Endothelial cell of umbilical vein (primary cell): Measurements from ENCODE around the gene DHCR7. TPM values are rescaled to one million over a fixed set of nuclear protein-coding genes. Genes with fewer than 3 reads are reported as not detected.

Source experiments
- BruUV-seq: library from RNA; stranded (reverse); fragments of 400-500 nt; replicated peaks from 2 replicates; lab custom pipeline; 2021; lab: Mats Ljungman, UMichigan
- CTCF ChIA-PET: fragments of 300-600, 350-600 bp; sonication (Branson Sonifier 250); formaldehyde crosslinking; loops from one replicate; lab custom pipeline; 2021; ENCODE audit warnings: antibody characterized with exemption, inconsistent platforms; lab: Charles Lee
- POLR2A ChIA-PET: fragments of 300-600, 350-600 bp; sonication (Branson Sonifier 250); formaldehyde crosslinking; loops from one replicate; lab custom pipeline; 2021; ENCODE audit warnings: antibody characterized with exemption, inconsistent platforms; lab: Charles Lee
- DNase-seq: peaks from one replicate; pipeline ENCODE4 v3.0.0-alpha.2; 2011; ENCODE audit warnings: low read depth, low spot score
- FAIRE-seq: peaks from 2 replicates; lab custom pipeline; 2011; peaks lifted over from hg19 to GRCh38; lab: Jason Lieb, UNC
- H2AFZ ChIP-seq: 2 replicates; pipeline ENCODE4 v1.6.0; 2012; ENCODE audit warnings: low read depth, low read length, control low read depth, inconsistent platforms
- H3K27ac ChIP-seq: 2 replicates; pipeline ENCODE4 v1.5.1; 2011; ENCODE audit warnings: low read depth, mild to moderate bottlenecking, control low read depth, low read length, moderate library complexity; ENCODE audit not compliant: insufficient read depth
- H3K27me3 ChIP-seq, 2 experiments: 2 replicates each; pipeline versions ENCODE4 v1.6.0 to v1.6.1; 2011; ENCODE audit warnings: low read length in 2 of 2, mixed read lengths in 1 of 2; ENCODE audit not compliant: control insufficient read depth in 2 of 2, insufficient read depth in 2 of 2
- H3K36me3 ChIP-seq, 2 experiments: 2 replicates in 1 of 2; 3 replicates in 1 of 2; pipeline ENCODE4 v1.5.1; 2011; ENCODE audit warnings: low read length in 2 of 2, mild to moderate bottlenecking in 1 of 2, moderate library complexity in 1 of 2; ENCODE audit not compliant: control insufficient read depth in 2 of 2, insufficient read depth in 2 of 2; ENCODE audit errors: extremely low read depth in 1 of 2
- H3K4me1 ChIP-seq: 3 replicates; pipeline ENCODE4 v1.5.1; 2011; ENCODE audit warnings: mild to moderate bottlenecking, low read length; ENCODE audit not compliant: control insufficient read depth, insufficient read depth; ENCODE audit errors: extremely low read depth
- H3K4me2 ChIP-seq: 2 replicates; pipeline ENCODE4 v1.6.1; 2011; ENCODE audit warnings: low read length, control low read depth, mixed read lengths; ENCODE audit not compliant: insufficient read depth
- H3K4me3 ChIP-seq, 3 experiments: fragments of 200-600 bp in 1 of 3; sonication (generic), shearing (Covaris generic) in 1 of 3; replicated peaks in 1 of 3; 2 replicates each; pipeline ENCODE4 v1.5.1; 2011 to 2016; ENCODE audit warnings: control low read depth in 3 of 3, low read length in 3 of 3, mild to moderate bottlenecking in 2 of 3, inconsistent platforms in 1 of 3, low read depth in 1 of 3, moderate library complexity in 1 of 3; ENCODE audit not compliant: insufficient read depth in 1 of 3
- H3K79me2 ChIP-seq: 2 replicates; pipeline ENCODE4 v1.6.0; 2012; ENCODE audit warnings: low read length, inconsistent platforms; ENCODE audit not compliant: control insufficient read depth, insufficient read depth
- H3K9ac ChIP-seq: replicated peaks from 2 replicates; pipeline ENCODE3; 2011; ENCODE audit warnings: low read length, control low read depth; ENCODE audit not compliant: insufficient read depth; ENCODE audit errors: extremely low read depth
- H3K9me1 ChIP-seq: replicated peaks from 3 replicates; pipeline ENCODE4 v1.6.0; 2011; ENCODE audit warnings: mild to moderate bottlenecking, low read length; ENCODE audit not compliant: control insufficient read depth, insufficient read depth; ENCODE audit errors: extremely low read depth
- H3K9me3 ChIP-seq: replicated peaks from 2 replicates; pipeline ENCODE4 v1.5.1; 2012; ENCODE audit warnings: low read length, inconsistent platforms; ENCODE audit not compliant: control insufficient read depth, insufficient read depth
- H4K20me1 ChIP-seq: replicated peaks from 2 replicates; pipeline ENCODE3; 2011; ENCODE audit warnings: mild to moderate bottlenecking, low read length; ENCODE audit not compliant: control insufficient read depth, insufficient read depth; ENCODE audit errors: extremely low read depth
- EZH2 ChIP-seq: IDR thresholded peaks from 2 replicates; pipeline ENCODE4 v1.6.1; 2012; ENCODE audit warnings: borderline replicate concordance, low read depth, mild to moderate bottlenecking, moderate library complexity, low read length, inconsistent platforms; ENCODE audit not compliant: severe bottlenecking
- FOS ChIP-seq: IDR thresholded peaks from 2 replicates; pipeline ENCODE4 v1.6.1; 2011; ENCODE audit warnings: mild to moderate bottlenecking, low read length, moderate library complexity, borderline replicate concordance; ENCODE audit not compliant: insufficient read depth
- GATA2 ChIP-seq: IDR thresholded peaks from 2 replicates; pipeline ENCODE4 v1.7.0; 2011; ENCODE audit warnings: low read depth, mild to moderate bottlenecking, moderate library complexity, mixed read lengths, low read length; ENCODE audit not compliant: insufficient read length, insufficient read depth
- JUN ChIP-seq: IDR thresholded peaks from 2 replicates; pipeline ENCODE4 v1.6.1; 2011; ENCODE audit warnings: borderline replicate concordance, low read depth; ENCODE audit not compliant: insufficient read length, insufficient read depth
- MYC ChIP-seq: IDR thresholded peaks from one replicate; pipeline ENCODE4 v1.6.1; 2011; ENCODE audit warnings: mild to moderate bottlenecking, low read depth, low read length
- POLR2A ChIP-seq: IDR thresholded peaks from 2 replicates; pipeline ENCODE4 v1.6.1; 2012; ENCODE audit warnings: low read depth, mild to moderate bottlenecking, control low read depth, low read length
- POLR2AphosphoS5 ChIP-seq: IDR thresholded peaks from 2 replicates; pipeline ENCODE4 v1.6.1; 2012; ENCODE audit warnings: low read depth, mild to moderate bottlenecking, control low read depth, low read length, moderate library complexity; ENCODE audit not compliant: insufficient read depth
- dilution Hi-C: fragments of 300-500 bp; cut with MboI; formaldehyde crosslinking; loops from one replicate; pipeline ENCODE4 v1.15.0; 2019; ENCODE audit warnings: low sequenced_read_pairs; ENCODE audit not compliant: extremely low pct_ligation_motif_present
- intact Hi-C: fragments of 100-400 bp; cut with micrococcal nuclease; formaldehyde crosslinking; loops from one replicate; pipeline ENCODE4 v1.10.0; 2022
- polyA plus RNA-seq, 4 experiments: library from polyadenylated mRNA; depleted of rRNA in 3 of 4; stranded (reverse) in 3 of 4; unstranded in 1 of 4; fragments of >200 nt; gene quantifications; 2 replicates each; pipeline versions ENCODE4 v1.2.1 to v1.2.3, GENCODE V29; 2011 to 2012; ENCODE audit warnings: missing spikeins in 1 of 4
- total RNA-seq: library from RNA; stranded (reverse); gene quantifications from 2 replicates; pipeline ENCODE4 v1.2.3, GENCODE V29; 2021
- TF ChIP-seq, protein P1 (sequence below), 2 donors: IDR thresholded peaks; 1 replicate in 1 of 2; 2 replicates in 1 of 2; pipeline ENCODE4 v1.5.1; 2011; ENCODE audit warnings: low read length in 2 of 2, mild to moderate bottlenecking in 2 of 2, moderate library complexity in 2 of 2, control low read depth in 1 of 2, inconsistent platforms in 1 of 2, low read depth in 1 of 2; ENCODE audit not compliant: insufficient read depth in 1 of 2; ENCODE audit errors: extremely low read depth in 1 of 2
- TF ChIP-seq, protein P2 (sequence below): IDR thresholded peaks from 2 replicates; pipeline ENCODE4 v1.6.1; 2011; ENCODE audit not compliant: insufficient read depth, insufficient read length

Gene DHCR7
- total and polyA plus RNA-seq, 2 donors (not counting 3 experiments of a cell fraction or from before 2014, with no cell fraction given), result 171 to 175 TPM

GRCh38 chr11:71474141-71474770 lies 26.1 kb upstream of the DHCR7 start:
- H2AFZ ChIP-seq, result no peak overlapping the region
- ChIA-PET CTCF (no interaction called here), POLR2A (no interaction called here)
- H3K9ac ChIP-seq, result no peak overlapping the region
- no peak overlapping the region for H3K27ac ChIP-seq
- no peaks in the 10 kb centered on the region for H3K79me2 ChIP-seq
- H3K9me1 ChIP-seq, result no peaks in the 10 kb centered on the region
- no TSS peak for BruUV-seq
- H4K20me1 ChIP-seq, result no peaks in the 10 kb centered on the region
- H3K36me3 ChIP-seq, result peaks cover 20 to 49% of the 10 kb centered on the region in 2 experiments
- intact Hi-C loops (no loop called here), dilution Hi-C loops (no loop called here)
- H3K4me1 ChIP-seq, result no peaks in the 10 kb centered on the region
- TF ChIP-seq FOS (no peak), GATA2 (no peak), JUN (no peak), POLR2A (no peak), POLR2AphosphoS5 (no peak), MYC (no peak), EZH2 (no peak)
- TF ChIP-seq, protein P1, sequence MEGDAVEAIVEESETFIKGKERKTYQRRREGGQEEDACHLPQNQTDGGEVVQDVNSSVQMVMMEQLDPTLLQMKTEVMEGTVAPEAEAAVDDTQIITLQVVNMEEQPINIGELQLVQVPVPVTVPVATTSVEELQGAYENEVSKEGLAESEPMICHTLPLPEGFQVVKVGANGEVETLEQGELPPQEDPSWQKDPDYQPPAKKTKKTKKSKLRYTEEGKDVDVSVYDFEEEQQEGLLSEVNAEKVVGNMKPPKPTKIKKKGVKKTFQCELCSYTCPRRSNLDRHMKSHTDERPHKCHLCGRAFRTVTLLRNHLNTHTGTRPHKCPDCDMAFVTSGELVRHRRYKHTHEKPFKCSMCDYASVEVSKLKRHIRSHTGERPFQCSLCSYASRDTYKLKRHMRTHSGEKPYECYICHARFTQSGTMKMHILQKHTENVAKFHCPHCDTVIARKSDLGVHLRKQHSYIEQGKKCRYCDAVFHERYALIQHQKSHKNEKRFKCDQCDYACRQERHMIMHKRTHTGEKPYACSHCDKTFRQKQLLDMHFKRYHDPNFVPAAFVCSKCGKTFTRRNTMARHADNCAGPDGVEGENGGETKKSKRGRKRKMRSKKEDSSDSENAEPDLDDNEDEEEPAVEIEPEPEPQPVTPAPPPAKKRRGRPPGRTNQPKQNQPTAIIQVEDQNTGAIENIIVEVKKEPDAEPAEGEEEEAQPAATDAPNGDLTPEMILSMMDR (IDR thresholded peaks at IDR 0.05; ENCODE audit: extremely low read depth in 1 of 2, insufficient read depth in 1 of 2, low read depth in 1 of 2, low read length in 2 of 2), result no peak
- TF ChIP-seq, protein P2, sequence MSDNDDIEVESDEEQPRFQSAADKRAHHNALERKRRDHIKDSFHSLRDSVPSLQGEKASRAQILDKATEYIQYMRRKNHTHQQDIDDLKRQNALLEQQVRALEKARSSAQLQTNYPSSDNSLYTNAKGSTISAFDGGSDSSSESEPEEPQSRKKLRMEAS, result no peak
- DNase-seq (no peak), FAIRE-seq (no peak)
- H3K27me3 ChIP-seq, result no peaks in the 10 kb centered on the region
- H3K9me3 ChIP-seq, result no peaks in the 10 kb centered on the region
- H3K4me3 ChIP-seq, result no peak overlapping the region
- H3K4me2 ChIP-seq, result no peak overlapping the region
